Measurements from ENCODE around the gene ZCCHC8. TPM values are rescaled to one million over a fixed set of nuclear protein-coding genes. Genes with fewer than 3 reads are reported as not detected.

ZCCHC8 gene
- polyA plus RNA-seq, 1 donor from 2014 or later = 38.3 TPM

DNA sequence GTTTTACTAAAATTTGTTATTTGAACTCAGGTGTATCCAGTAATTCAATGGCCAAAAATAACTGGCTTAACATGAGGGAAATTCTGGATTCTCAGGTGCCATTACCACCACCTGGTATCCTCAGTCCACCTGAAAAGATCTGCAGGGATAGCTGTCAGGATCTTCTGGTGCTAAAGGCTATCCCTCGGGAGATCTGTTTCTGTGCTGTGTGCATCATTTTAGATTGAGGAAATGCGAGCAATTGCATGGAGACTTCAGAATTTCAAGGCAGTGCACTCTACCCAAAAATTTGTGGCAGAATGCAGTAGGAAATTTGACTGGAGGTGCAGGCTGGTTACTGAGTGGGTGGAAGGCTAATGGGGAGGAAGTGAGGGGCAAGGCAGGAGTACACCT lies 26.4 kb downstream of the ZCCHC8 start:
- Histone ChIP-seq H3K4me3 (ENCODE audit: low read length) (no peak overlapping the region), H3K9ac (ENCODE audit: low read length) (no peak overlapping the region), H2AFZ (ENCODE audit: low read depth, low read length) (no peak overlapping the region), H3K9me2 (ENCODE audit: insufficient read depth, low read length) (no peaks in the 10 kb centered on the region), H3K27me3 (ENCODE audit: insufficient read depth, low read depth, low read length) (no peaks in the 10 kb centered on the region), H3K36me3 (ENCODE audit: insufficient read depth, low read length) (no peaks in the 10 kb centered on the region), H4K20me1 (ENCODE audit: insufficient read depth) (no peaks in the 10 kb centered on the region), H3K4me2 (ENCODE audit: low read length) (no peak overlapping the region), H3F3A (ENCODE audit: insufficient read depth, low read length, poor library complexity, severe bottlenecking) (no peaks in the 10 kb centered on the region), H3K9me3 (ENCODE audit: low read length) (no peaks in the 10 kb centered on the region), H3K27ac (ENCODE audit: low read length) (no peak overlapping the region), H3K79me2 (replicated peaks; ENCODE audit: insufficient read depth, low read length) (no peaks in the 10 kb centered on the region)
- TF ChIP-seq POLR2AphosphoS5 (IDR thresholded peaks at IDR 0.05) (no peak), EP300 (conservative IDR thresholded peaks at IDR 0.05; ENCODE audit: poor library complexity, severe bottlenecking) (no peak), SMC3 (conservative IDR thresholded peaks at IDR 0.05; ENCODE audit: poor library complexity) (no peak), TAF1 (IDR thresholded peaks at IDR 0.05; ENCODE audit: low read depth) (no peak), REST (IDR thresholded peaks at IDR 0.05; ENCODE audit: borderline replicate concordance) (no peak), MXI1 (conservative IDR thresholded peaks at IDR 0.05; ENCODE audit: poor library complexity, severe bottlenecking) (no peak), RAD21 (conservative IDR thresholded peaks at IDR 0.05) (no peak), EZH2 (IDR thresholded peaks at IDR 0.05; ENCODE audit: borderline replicate concordance, insufficient read depth, low read length, poor library complexity, severe bottlenecking) (no peak)
- TF ChIP-seq, protein P1, sequence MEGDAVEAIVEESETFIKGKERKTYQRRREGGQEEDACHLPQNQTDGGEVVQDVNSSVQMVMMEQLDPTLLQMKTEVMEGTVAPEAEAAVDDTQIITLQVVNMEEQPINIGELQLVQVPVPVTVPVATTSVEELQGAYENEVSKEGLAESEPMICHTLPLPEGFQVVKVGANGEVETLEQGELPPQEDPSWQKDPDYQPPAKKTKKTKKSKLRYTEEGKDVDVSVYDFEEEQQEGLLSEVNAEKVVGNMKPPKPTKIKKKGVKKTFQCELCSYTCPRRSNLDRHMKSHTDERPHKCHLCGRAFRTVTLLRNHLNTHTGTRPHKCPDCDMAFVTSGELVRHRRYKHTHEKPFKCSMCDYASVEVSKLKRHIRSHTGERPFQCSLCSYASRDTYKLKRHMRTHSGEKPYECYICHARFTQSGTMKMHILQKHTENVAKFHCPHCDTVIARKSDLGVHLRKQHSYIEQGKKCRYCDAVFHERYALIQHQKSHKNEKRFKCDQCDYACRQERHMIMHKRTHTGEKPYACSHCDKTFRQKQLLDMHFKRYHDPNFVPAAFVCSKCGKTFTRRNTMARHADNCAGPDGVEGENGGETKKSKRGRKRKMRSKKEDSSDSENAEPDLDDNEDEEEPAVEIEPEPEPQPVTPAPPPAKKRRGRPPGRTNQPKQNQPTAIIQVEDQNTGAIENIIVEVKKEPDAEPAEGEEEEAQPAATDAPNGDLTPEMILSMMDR (IDR thresholded peaks at IDR 0.05; ENCODE audit: poor library complexity, severe bottlenecking) = no peak

DNA sequence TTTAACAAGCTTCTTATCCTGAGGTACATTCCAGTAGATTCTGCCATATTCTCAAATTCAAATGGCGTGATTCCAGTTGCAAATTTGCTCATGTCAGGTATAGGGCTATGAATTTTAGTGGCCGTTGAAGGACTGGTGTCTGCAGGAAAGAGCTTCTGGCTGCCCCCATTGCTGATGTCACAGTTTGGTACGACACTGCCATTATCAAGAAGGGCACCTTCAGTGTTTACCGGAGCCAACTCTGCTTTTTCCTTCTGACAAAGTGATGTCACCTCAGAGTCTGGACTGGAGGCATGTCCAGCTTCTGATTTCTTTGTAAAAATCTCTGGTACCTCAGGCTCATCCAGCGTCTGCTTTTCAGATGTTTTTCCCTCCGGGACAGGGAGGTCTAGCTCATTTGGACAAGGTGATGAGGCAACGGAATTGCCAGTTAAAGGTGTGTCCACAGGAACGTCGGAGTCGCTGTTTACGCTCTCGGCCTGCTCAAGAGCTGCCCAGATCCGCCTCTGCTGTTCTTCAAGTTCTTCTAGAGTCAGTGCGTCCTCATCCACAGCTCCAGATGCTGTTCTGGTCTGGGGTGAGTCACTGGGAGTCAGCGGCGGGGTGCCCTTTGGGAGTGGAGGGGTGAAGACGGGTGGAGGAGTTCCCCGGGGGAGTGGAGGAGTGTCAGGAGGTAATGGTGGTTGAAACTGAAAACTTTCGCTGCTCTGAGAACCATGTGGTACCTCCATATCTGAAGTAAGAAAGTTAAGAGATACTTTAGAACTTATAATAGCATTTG lies 27.0 kb downstream of the ZCCHC8 start:
- Histone ChIP-seq H3K27me3 (ENCODE audit: insufficient read depth, low read depth, low read length) (no peaks in the 10 kb centered on the region), H3K9ac (ENCODE audit: low read length) (no peak overlapping the region), H3F3A (ENCODE audit: insufficient read depth, low read length, poor library complexity, severe bottlenecking) (no peaks in the 10 kb centered on the region), H3K9me3 (ENCODE audit: low read length) (no peaks in the 10 kb centered on the region), H3K79me2 (replicated peaks; ENCODE audit: insufficient read depth, low read length) (no peaks in the 10 kb centered on the region), H3K36me3 (ENCODE audit: insufficient read depth, low read length) (no peaks in the 10 kb centered on the region), H3K9me2 (ENCODE audit: insufficient read depth, low read length) (no peaks in the 10 kb centered on the region), H3K27ac (ENCODE audit: low read length) (no peak overlapping the region), H2AFZ (ENCODE audit: low read depth, low read length) (no peak overlapping the region), H4K20me1 (ENCODE audit: insufficient read depth) (no peaks in the 10 kb centered on the region), H3K4me2 (ENCODE audit: low read length) (no peak overlapping the region), H3K4me3 (ENCODE audit: low read length) (no peak overlapping the region)
- TF ChIP-seq MXI1 (conservative IDR thresholded peaks at IDR 0.05; ENCODE audit: poor library complexity, severe bottlenecking) (no peak), RAD21 (conservative IDR thresholded peaks at IDR 0.05) (no peak), POLR2AphosphoS5 (IDR thresholded peaks at IDR 0.05) (no peak), SMC3 (conservative IDR thresholded peaks at IDR 0.05; ENCODE audit: poor library complexity) (no peak), EZH2 (IDR thresholded peaks at IDR 0.05; ENCODE audit: borderline replicate concordance, insufficient read depth, low read length, poor library complexity, severe bottlenecking) (no peak), TAF1 (IDR thresholded peaks at IDR 0.05; ENCODE audit: low read depth) (no peak), EP300 (conservative IDR thresholded peaks at IDR 0.05; ENCODE audit: poor library complexity, severe bottlenecking) (no peak), REST (IDR thresholded peaks at IDR 0.05; ENCODE audit: borderline replicate concordance) (no peak)
- TF ChIP-seq, protein P1 (IDR thresholded peaks at IDR 0.05; ENCODE audit: poor library complexity, severe bottlenecking) = no peak
